HG03460 (cell line): ENCODE results near the gene TEX36.
"Not testable (repeated sequence)": the region's sequence is repeated elsewhere in the genome, so short reads cannot be mapped to it uniquely, and the experiment has no call there.

Source experiments
- ATAC-seq: cut with Tn5 transposase; IDR thresholded peaks from one replicate; pipeline ENCODE4 v1.9.1; 2021; ENCODE audit not compliant: unreplicated experiment

Gene TEX36

GRCh38 chr10:125683063-125683462 lies at the start of gene TEX36:
TEX36 (minus strand) TSS chr10:125683163; CDS start chr10:125682989, 174 bp downstream.
- ATAC-seq, result no peak

GRCh38 chr10:125727436-125727835 lies 44.5 kb upstream of the TEX36 start:
- ATAC-seq, result no peak

GRCh38 chr10:125726914-125727313 lies 44.0 kb upstream of the TEX36 start:
- no peak for ATAC-seq

GRCh38 chr10:125722811-125723210 lies 39.8 kb upstream of the TEX36 start:
- ATAC-seq, result no peak

GRCh38 chr10:125721035-125721434 lies 38.1 kb upstream of the TEX36 start:
- peak; percentile 45 for ATAC-seq

- no peak for ATAC-seq
Measured at GRCh38 chr10:125720002-125720382, 37.0 kb upstream of the TEX36 start.

- peak; percentile 86 for ATAC-seq
Measured at GRCh38 chr10:125719173-125720001, 36.4 kb upstream of the TEX36 start, which contains the start of gene EDRF1. EDRF1 (plus strand) TSS chr10:125719709; CDS start chr10:125719808, 99 bp downstream.

- not testable (repeated sequence) for ATAC-seq
Measured at GRCh38 chr10:125714728-125715127, 31.8 kb upstream of the TEX36 start.

GRCh38 chr10:125711110-125711750 lies 28.3 kb upstream of the TEX36 start:
- no peak for ATAC-seq

GRCh38 chr10:125709553-125710474 lies 26.9 kb upstream of the TEX36 start:
- no peak for ATAC-seq

- ATAC-seq, result peak; percentile 69
Measured at GRCh38 chr10:125708971-125709503, 26.1 kb upstream of the TEX36 start.

- peak; percentile 68 for ATAC-seq
Measured at GRCh38 chr10:125707541-125708468, 24.8 kb upstream of the TEX36 start.

- no peak for ATAC-seq
Measured at GRCh38 chr10:125700355-125700911, 17.5 kb upstream of the TEX36 start.

- ATAC-seq, result no peak
Measured at GRCh38 chr10:125699562-125700143, 16.7 kb upstream of the TEX36 start.

GRCh38 chr10:125698481-125698998 lies 15.6 kb upstream of the TEX36 start:
- no peak for ATAC-seq

- ATAC-seq, result not testable (repeated sequence)
Measured at GRCh38 chr10:125696884-125697283, 13.9 kb upstream of the TEX36 start.

- no peak for ATAC-seq
Measured at GRCh38 chr10:125694883-125695282, 11.9 kb upstream of the TEX36 start.

GRCh38 chr10:125693524-125693847 lies 10.5 kb upstream of the TEX36 start:
- ATAC-seq, result no peak
